Keratinocyte (primary cell): ENCODE measurements around the gene DPEP2NB. TPM values are rescaled to one million over a fixed set of nuclear protein-coding genes. Genes with fewer than 3 reads are reported as not detected.

Experiments used
- DNase-seq: peaks from one replicate; pipeline ENCODE4 v3.0.0-alpha.2; 2011; ENCODE audit warnings: low read depth, missing footprints, low spot score
- FAIRE-seq: peaks from 2 replicates; lab custom pipeline; 2011; peaks lifted over from hg19 to GRCh38; lab: Jason Lieb, UNC
- H2AFZ ChIP-seq: 2 replicates; pipeline ENCODE4 v1.6.0; 2012; ENCODE audit warnings: low read length, control low read depth, inconsistent platforms; ENCODE audit not compliant: control insufficient read depth
- H3K27ac ChIP-seq: 2 replicates; pipeline ENCODE4 v1.5.1; 2011; ENCODE audit warnings: low read length; ENCODE audit not compliant: control insufficient read depth, insufficient read depth
- H3K27me3 ChIP-seq: 3 replicates; pipeline ENCODE4 v1.6.0; 2011; ENCODE audit warnings: low read length; ENCODE audit not compliant: control insufficient read depth, insufficient read depth; ENCODE audit errors: extremely low read depth
- H3K36me3 ChIP-seq, 2 experiments: 2 replicates in 1 of 2; 3 replicates in 1 of 2; pipeline ENCODE4 v1.5.1; 2011; ENCODE audit warnings: low read length in 2 of 2, mild to moderate bottlenecking in 1 of 2; ENCODE audit not compliant: control insufficient read depth in 2 of 2, insufficient read depth in 2 of 2; ENCODE audit errors: extremely low read depth in 1 of 2
- H3K4me1 ChIP-seq: 3 replicates; pipeline ENCODE4 v1.5.1; 2011; ENCODE audit warnings: low read length; ENCODE audit not compliant: control insufficient read depth, insufficient read depth; ENCODE audit errors: extremely low read depth
- H3K4me2 ChIP-seq: 3 replicates; pipeline ENCODE4 v1.6.0; 2011; ENCODE audit warnings: low read depth, low read length; ENCODE audit not compliant: control insufficient read depth, insufficient read depth; ENCODE audit errors: extremely low read depth
- H3K4me3 ChIP-seq, 3 experiments: fragments of 200-600 bp in 1 of 3; sonication (generic) in 1 of 3; 2 replicates in 2 of 3; 3 replicates in 1 of 3; pipeline ENCODE4 v1.5.1; 2011 to 2016; ENCODE audit warnings: low read length in 3 of 3, mild to moderate bottlenecking in 3 of 3, control low read depth in 2 of 3, inconsistent platforms in 1 of 3, low read depth in 1 of 3, mixed read lengths in 1 of 3, mixed run types in 1 of 3, moderate library complexity in 1 of 3; ENCODE audit not compliant: control insufficient read depth in 2 of 3, insufficient read depth in 2 of 3; ENCODE audit errors: extremely low read depth in 1 of 3
- H3K79me2 ChIP-seq: 2 replicates; pipeline ENCODE4 v1.6.0; 2012; ENCODE audit warnings: low read length; ENCODE audit not compliant: control insufficient read depth, insufficient read depth
- H3K9ac ChIP-seq: 3 replicates; pipeline ENCODE4 v1.6.0; 2011; ENCODE audit warnings: low read length; ENCODE audit not compliant: control insufficient read depth, insufficient read depth; ENCODE audit errors: extremely low read depth
- H3K9me1 ChIP-seq: 3 replicates; pipeline ENCODE4 v1.6.0; 2011; ENCODE audit warnings: low read length; ENCODE audit not compliant: control insufficient read depth, insufficient read depth; ENCODE audit errors: extremely low read depth
- H3K9me3 ChIP-seq: 2 replicates; pipeline ENCODE4 v1.5.1; 2012; ENCODE audit warnings: low read depth, low read length; ENCODE audit not compliant: control insufficient read depth
- H4K20me1 ChIP-seq: 3 replicates; pipeline ENCODE4 v1.6.0; 2011; ENCODE audit warnings: low read length; ENCODE audit not compliant: control insufficient read depth, insufficient read depth; ENCODE audit errors: extremely low read depth
- EZH2 ChIP-seq: IDR thresholded peaks from one replicate; pipeline ENCODE4 v1.6.1; 2012; ENCODE audit warnings: inconsistent platforms, mild to moderate bottlenecking, low read length, moderate library complexity
- dilution Hi-C: fragments of 300-500 bp; cut with MboI; formaldehyde crosslinking; loops from one replicate; pipeline ENCODE4 v1.7.0; 2020; ENCODE audit warnings: low sequenced_read_pairs; ENCODE audit not compliant: extremely low pct_ligation_motif_present
- polyA plus RNA-seq, 5 experiments: library from polyadenylated mRNA; depleted of rRNA in 3 of 5; stranded (reverse) in 3 of 5; stranded (forward) in 1 of 5; unstranded in 1 of 5; fragments of >200 nt; gene quantifications; 1 replicate in 1 of 5; 2 replicates in 3 of 5; 3 replicates in 1 of 5; pipeline versions ENCODE4 v1.2.1 to v1.2.3, GENCODE V29; 2011 to 2012; ENCODE audit warnings: missing spikeins in 2 of 5, low read depth in 1 of 5, low replicate concordance in 1 of 5
- TF ChIP-seq, protein P1 (sequence below), 3 experiments: IDR thresholded peaks in 1 of 3; conservative IDR thresholded peaks in 1 of 3; optimal IDR thresholded peaks in 1 of 3; 2 replicates in 2 of 3; 3 replicates in 1 of 3; pipeline versions ENCODE3 to v1.5.1; 2011; ENCODE audit warnings: low read length in 3 of 3, mild to moderate bottlenecking in 3 of 3, moderate library complexity in 2 of 3, control low read depth in 1 of 3, inconsistent platforms in 1 of 3; ENCODE audit not compliant: insufficient read depth in 2 of 3; ENCODE audit errors: extremely low read depth in 1 of 3

Gene DPEP2NB
- polyA plus RNA-seq, 1 donor (not counting 4 experiments of a cell fraction or from before 2014, with no cell fraction given), result 0.05 TPM

DNA sequence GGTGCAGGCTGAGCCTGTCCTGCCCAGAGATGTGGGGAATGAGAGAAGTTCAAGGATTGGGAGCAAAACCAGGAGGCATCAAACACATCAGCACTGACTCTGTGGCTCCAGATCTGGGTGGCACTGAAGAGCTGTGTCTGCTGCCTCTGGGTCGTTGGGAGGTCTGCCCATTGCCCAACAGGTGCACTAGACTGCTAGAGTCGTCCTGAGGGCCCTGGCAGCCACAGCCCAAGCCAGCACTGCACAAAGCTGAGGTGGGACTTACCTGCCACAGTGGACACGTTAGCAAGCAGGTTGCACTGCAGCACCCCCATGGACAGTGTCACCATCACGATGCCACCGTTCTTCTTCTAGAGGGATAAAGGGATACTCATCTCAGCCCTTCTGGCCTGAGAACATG is 38.7 kb downstream of the DPEP2NB start:
- dilution Hi-C loops, result no loop called here

DNA sequence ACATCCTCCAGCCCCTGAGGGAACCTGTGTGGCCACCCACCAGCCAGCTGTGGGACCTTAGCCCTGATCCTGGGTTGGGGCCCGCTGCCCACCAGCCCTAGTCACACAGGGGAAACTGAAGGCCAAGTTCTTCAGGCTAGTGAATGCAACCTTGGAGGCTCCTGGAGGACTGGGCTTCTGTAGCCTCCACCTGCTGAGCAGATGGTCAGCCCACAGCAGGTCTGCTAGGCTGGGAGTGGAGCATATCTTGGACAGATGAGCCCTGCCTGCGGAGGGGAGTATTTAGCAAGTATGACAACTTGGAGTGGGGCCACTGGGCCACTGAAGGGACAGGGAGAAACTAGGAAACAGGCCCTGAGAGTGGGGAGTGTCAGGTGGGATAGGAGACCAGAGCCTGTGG is 39.5 kb downstream of the DPEP2NB start:
- no peaks in the 10 kb centered on the region for H3K9me3 ChIP-seq
- H3K27ac ChIP-seq, result no peak overlapping the region
- TF ChIP-seq, protein P1, sequence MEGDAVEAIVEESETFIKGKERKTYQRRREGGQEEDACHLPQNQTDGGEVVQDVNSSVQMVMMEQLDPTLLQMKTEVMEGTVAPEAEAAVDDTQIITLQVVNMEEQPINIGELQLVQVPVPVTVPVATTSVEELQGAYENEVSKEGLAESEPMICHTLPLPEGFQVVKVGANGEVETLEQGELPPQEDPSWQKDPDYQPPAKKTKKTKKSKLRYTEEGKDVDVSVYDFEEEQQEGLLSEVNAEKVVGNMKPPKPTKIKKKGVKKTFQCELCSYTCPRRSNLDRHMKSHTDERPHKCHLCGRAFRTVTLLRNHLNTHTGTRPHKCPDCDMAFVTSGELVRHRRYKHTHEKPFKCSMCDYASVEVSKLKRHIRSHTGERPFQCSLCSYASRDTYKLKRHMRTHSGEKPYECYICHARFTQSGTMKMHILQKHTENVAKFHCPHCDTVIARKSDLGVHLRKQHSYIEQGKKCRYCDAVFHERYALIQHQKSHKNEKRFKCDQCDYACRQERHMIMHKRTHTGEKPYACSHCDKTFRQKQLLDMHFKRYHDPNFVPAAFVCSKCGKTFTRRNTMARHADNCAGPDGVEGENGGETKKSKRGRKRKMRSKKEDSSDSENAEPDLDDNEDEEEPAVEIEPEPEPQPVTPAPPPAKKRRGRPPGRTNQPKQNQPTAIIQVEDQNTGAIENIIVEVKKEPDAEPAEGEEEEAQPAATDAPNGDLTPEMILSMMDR (optimal IDR thresholded peaks at IDR 0.05 in 1 of 3, IDR thresholded peaks at IDR 0.05 in 1 of 3, conservative IDR thresholded peaks at IDR 0.05 in 1 of 3; ENCODE audit: extremely low read depth in 1 of 3, insufficient read depth in 2 of 3, low read length in 3 of 3), result no peak
- TF ChIP-seq EZH2, result no peak
- peaks cover 17% of the 10 kb centered on the region for H3K27me3 ChIP-seq
- DNase-seq (no peak), FAIRE-seq (no peak)
- H2AFZ ChIP-seq, result no peak overlapping the region
- H3K4me2 ChIP-seq, result no peak overlapping the region
- H3K4me1 ChIP-seq, result no peaks in the 10 kb centered on the region
- H4K20me1 ChIP-seq, result peaks cover 2% of the 10 kb centered on the region
- no peak overlapping the region for H3K9ac ChIP-seq
- no peak overlapping the region for H3K4me3 ChIP-seq
- no peaks in the 10 kb centered on the region for H3K79me2 ChIP-seq
- dilution Hi-C loops, result no loop called here
- H3K36me3 ChIP-seq, result no peaks in the 10 kb centered on the region
- no peaks in the 10 kb centered on the region for H3K9me1 ChIP-seq

More for the DNA sequence above, 38.7 kb downstream of the DPEP2NB start:
- Histone ChIP-seq H3K9me3 (no peaks in the 10 kb centered on the region), H3K27me3 (peaks cover 17% of the 10 kb centered on the region), H3K36me3 (no peaks in the 10 kb centered on the region), H3K4me3 (no peak overlapping the region), H3K4me1 (no peaks in the 10 kb centered on the region), H3K79me2 (no peaks in the 10 kb centered on the region), H3K27ac (no peak overlapping the region), H4K20me1 (peaks cover 2% of the 10 kb centered on the region), H3K9ac (no peak overlapping the region), H3K9me1 (no peaks in the 10 kb centered on the region), H3K4me2 (no peak overlapping the region), H2AFZ (no peak overlapping the region)
- no peak for FAIRE-seq
- TF ChIP-seq, protein P1 (optimal IDR thresholded peaks at IDR 0.05 in 1 of 3, IDR thresholded peaks at IDR 0.05 in 1 of 3, conservative IDR thresholded peaks at IDR 0.05 in 1 of 3; ENCODE audit: extremely low read depth in 1 of 3, insufficient read depth in 2 of 3, low read length in 3 of 3), result no peak
- no peak for TF ChIP-seq EZH2
- DNase-seq, result no peak
